Measurements from ENCODE around the gene OR2H1.

DNA sequence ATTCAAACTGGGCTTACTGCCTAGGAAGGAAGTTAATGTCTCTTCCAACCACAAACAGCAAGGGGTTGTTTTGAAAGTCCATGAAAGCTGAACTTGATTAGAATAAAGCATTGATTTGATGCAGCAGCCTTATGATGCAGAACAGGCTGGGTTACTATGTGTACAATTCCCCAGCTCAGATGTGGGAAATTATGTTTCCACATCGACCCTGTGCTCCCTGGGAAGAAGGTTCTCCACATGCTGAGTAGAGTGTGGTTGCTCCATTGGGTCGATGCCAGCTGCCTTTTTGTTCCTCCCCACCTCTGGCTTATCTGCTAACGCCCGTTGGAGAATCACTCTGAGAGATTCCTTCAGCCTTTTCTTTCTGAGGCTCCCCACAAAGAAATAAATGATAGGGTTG lies 29.6 kb downstream of the OR2H1 start:
- TF ChIP-seq, protein P1, sequence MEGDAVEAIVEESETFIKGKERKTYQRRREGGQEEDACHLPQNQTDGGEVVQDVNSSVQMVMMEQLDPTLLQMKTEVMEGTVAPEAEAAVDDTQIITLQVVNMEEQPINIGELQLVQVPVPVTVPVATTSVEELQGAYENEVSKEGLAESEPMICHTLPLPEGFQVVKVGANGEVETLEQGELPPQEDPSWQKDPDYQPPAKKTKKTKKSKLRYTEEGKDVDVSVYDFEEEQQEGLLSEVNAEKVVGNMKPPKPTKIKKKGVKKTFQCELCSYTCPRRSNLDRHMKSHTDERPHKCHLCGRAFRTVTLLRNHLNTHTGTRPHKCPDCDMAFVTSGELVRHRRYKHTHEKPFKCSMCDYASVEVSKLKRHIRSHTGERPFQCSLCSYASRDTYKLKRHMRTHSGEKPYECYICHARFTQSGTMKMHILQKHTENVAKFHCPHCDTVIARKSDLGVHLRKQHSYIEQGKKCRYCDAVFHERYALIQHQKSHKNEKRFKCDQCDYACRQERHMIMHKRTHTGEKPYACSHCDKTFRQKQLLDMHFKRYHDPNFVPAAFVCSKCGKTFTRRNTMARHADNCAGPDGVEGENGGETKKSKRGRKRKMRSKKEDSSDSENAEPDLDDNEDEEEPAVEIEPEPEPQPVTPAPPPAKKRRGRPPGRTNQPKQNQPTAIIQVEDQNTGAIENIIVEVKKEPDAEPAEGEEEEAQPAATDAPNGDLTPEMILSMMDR (IDR thresholded peaks at IDR 0.05): no peak
- no peak for TF ChIP-seq POLR2A (IDR thresholded peaks at IDR 0.05)

All from thyroid gland (tissue), 4 donors.